Naive thymus-derived CD8-positive, alpha-beta T cell (primary cell): ENCODE measurements around the gene PKIG. TPM values are rescaled to one million over a fixed set of nuclear protein-coding genes. Genes with fewer than 3 reads are reported as not detected.
A peak's percentile ranks its signal among the peaks of the same experiment; 100 is the strongest.
"Not testable (repeated sequence)": the region's sequence is repeated elsewhere in the genome, so short reads cannot be mapped to it uniquely, and the experiment has no call there.

Experiments used
- ATAC-seq, 2 donors: fragments of 150-1000 bp; cut with Tn5 transposase in 1 of 2; sonication (Bioruptor Pico), chemical (Tn5 transposase) in 1 of 2; 1 replicate in 1 of 2; 2 replicates in 1 of 2; pipeline ENCODE4 v1.10.0; 2021; ENCODE audit warnings: mild to moderate bottlenecking in 2 of 2, moderate library complexity in 2 of 2
- POLR2A ChIA-PET: fragments of 350-600 bp; sonication (Branson Sonifier 250); formaldehyde crosslinking; loops from one replicate; lab custom pipeline; 2021; ENCODE audit warnings: antibody characterized with exemption; lab: Charles Lee
- DNase-seq, 10 donors: peaks; one replicate each; pipeline versions ENCODE4 v3.0.0 to v3.0.0-alpha.2; 2020 to 2022
- H3K27ac Mint-ChIP-seq, 10 donors: one replicate each; pipeline ENCODE4 v1.8.0; 2020 to 2022; ENCODE audit warnings: mild to moderate bottlenecking in 10 of 10, mixed read lengths in 10 of 10, moderate library complexity in 4 of 10, inconsistent platforms in 1 of 10
- H3K27me3 Mint-ChIP-seq, 5 donors: one replicate each; pipeline ENCODE4 v1.8.0; 2021 to 2022; ENCODE audit warnings: mixed read lengths in 5 of 5
- H3K36me3 Mint-ChIP-seq, 3 donors: one replicate each; pipeline ENCODE4 v1.8.0; 2020 to 2022; ENCODE audit warnings: mixed read lengths in 3 of 3, mild to moderate bottlenecking in 2 of 3, inconsistent platforms in 1 of 3
- H3K4me1 Mint-ChIP-seq, 4 donors: one replicate each; pipeline ENCODE4 v1.8.0; 2021 to 2022; ENCODE audit warnings: mixed read lengths in 4 of 4
- H3K4me3 Mint-ChIP-seq, 10 donors: one replicate each; pipeline ENCODE4 v1.8.0; 2020 to 2022; ENCODE audit warnings: mild to moderate bottlenecking in 10 of 10, mixed read lengths in 10 of 10, moderate library complexity in 6 of 10, inconsistent platforms in 1 of 10
- H3K9me3 Mint-ChIP-seq, 9 donors: one replicate each; pipeline ENCODE4 v1.8.0; 2020 to 2022; ENCODE audit warnings: mixed read lengths in 9 of 9, mild to moderate bottlenecking in 3 of 9, inconsistent platforms in 1 of 9, moderate library complexity in 1 of 9
- polyA plus RNA-seq, 3 donors: library from polyadenylated mRNA; unstranded; fragments of 300-500 nt; fragmentation: Illumina TruSeq; gene quantifications; one replicate each; pipeline ENCODE4 v1.2.3, GENCODE V29; 2021
- total RNA-seq, 8 experiments: library from RNA in 2 of 8; stranded (reverse) in 2 of 8; gene quantifications; one replicate each; pipeline ENCODE4 v1.2.3 and lab custom pipeline; 2021 to 2026

PKIG gene
- total and polyA plus RNA-seq, 5 experiments from 2014 or later: 6.1 to 9.0 (median 8.1) TPM

DNA sequence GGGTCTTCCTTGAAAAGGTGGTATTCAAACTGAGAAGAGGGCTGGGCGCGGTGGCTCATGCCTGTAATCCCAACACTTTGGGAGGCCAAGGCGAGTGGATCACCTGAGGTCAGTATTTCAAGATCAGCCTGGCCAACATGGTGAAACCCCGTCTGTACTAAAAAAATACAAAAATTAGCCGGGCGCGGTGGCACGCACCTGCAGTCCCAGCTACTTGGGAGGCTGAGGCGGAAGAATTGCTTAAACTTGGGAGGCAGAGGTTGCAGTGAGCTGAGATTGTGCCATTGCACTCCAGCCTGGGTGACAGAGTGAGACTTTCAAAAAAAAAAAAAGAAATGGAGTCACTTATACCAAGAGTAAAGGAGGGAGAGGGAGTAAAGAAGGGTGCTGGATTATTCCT is 5.9 kb downstream of the PKIG start:
- ATAC-seq, H3K9me3 Mint-ChIP-seq, POLR2A ChIA-PET, H3K27me3 Mint-ChIP-seq, DNase-seq: not testable (repeated sequence)
- Mint-ChIP-seq H3K4me1 (peaks cover 0 to 55% (median 0%) of the 10 kb centered on the region in 4 donors), H3K36me3 (peaks cover 0 to 16% (median 12%) of the 10 kb centered on the region in 3 donors), H3K27ac (peak overlapping the region in 1 of 10 donors; percentile 79), H3K4me3 (peak overlapping the region in 1 of 10 donors; percentile 32)

DNA sequence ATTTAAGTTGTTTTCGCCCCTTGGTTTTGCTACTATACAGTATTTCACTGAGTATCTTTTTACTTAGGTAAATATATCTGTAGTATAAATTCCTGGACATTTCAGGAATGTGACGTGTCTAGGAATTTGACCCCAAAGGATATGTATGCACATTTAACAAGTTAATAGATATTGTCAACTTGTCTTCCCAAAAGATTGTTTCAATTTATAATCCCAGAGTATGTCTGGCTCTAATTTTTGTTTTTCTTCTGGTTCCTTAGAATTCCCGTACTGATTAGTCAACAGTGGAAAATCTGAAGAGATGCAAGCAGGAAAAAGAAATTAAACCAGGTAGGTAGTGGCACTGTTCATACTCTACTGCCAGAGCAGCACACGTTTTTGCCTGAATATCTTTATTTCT is 7.2 kb downstream of the PKIG start:
- H3K27me3 Mint-ChIP-seq: no peaks in the 10 kb centered on the region
- H3K4me3 Mint-ChIP-seq: no peak overlapping the region
- peaks cover 0 to 63% (median 0%) of the 10 kb centered on the region in 4 donors for H3K4me1 Mint-ChIP-seq
- ATAC-seq (no peak), DNase-seq (no peak)
- peak overlapping the region in 1 of 10 donors; percentile 43 for H3K27ac Mint-ChIP-seq
- POLR2A ChIA-PET: no interaction called here
- H3K36me3 Mint-ChIP-seq: peaks cover 0 to 16% (median 12%) of the 10 kb centered on the region in 3 donors
- no peaks in the 10 kb centered on the region for H3K9me3 Mint-ChIP-seq

DNA sequence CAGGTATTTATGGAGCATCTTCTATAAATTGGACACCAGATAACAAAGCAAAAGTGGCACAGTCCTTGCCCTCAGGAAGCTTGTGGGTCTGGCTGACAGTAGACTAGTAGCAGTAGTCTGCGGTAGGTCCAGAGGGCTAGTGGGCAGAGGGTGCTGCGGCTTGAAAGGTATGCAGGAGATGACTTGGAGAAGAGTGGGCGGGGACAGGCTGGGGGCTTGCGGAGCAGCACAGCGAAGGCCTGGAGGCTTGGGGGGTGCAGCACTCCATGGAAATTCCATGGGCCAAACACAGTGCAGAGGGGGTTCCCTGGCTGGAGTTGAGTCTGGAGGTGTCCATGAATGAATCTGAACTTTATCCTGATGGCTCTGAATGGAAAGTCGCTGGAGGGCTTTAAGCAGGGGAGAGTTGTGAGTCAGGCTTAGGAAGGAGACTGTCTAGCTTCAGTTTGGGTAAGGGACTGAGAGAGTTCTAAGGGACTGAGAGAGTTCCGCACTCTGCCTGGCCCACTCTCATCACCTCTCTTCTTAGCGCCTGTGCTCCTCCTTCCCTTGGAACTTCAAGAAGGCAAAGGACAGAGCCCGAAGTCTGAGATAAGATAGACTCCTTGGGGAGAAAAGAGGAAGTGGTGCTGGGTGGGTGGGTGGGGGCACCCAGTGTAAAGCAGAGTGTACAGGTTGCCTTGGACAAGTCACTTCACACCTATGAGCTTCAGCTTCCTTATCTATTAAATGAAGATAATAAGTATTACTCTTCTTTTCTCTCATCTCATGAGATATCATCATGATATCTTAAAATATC is 8.8 kb downstream of the PKIG start:
- peaks cover 0 to 63% (median 0%) of the 10 kb centered on the region in 4 donors for H3K4me1 Mint-ChIP-seq
- DNase-seq: no peak
- peaks cover 0 to 16% (median 12%) of the 10 kb centered on the region in 3 donors for H3K36me3 Mint-ChIP-seq
- POLR2A ChIA-PET: interaction anchor here (0.8 kb wide), 1 partner anchor 12 kb away, joined by 4 read pairs; no protein-coding TSS in a partner anchor
- peak overlapping the region in 3 of 10 donors; percentile 9 to 38 (median 27) for H3K27ac Mint-ChIP-seq
- no peak overlapping the region for H3K4me3 Mint-ChIP-seq
- H3K9me3 Mint-ChIP-seq: no peaks in the 10 kb centered on the region
- H3K27me3 Mint-ChIP-seq: no peaks in the 10 kb centered on the region
- ATAC-seq: no peak

DNA sequence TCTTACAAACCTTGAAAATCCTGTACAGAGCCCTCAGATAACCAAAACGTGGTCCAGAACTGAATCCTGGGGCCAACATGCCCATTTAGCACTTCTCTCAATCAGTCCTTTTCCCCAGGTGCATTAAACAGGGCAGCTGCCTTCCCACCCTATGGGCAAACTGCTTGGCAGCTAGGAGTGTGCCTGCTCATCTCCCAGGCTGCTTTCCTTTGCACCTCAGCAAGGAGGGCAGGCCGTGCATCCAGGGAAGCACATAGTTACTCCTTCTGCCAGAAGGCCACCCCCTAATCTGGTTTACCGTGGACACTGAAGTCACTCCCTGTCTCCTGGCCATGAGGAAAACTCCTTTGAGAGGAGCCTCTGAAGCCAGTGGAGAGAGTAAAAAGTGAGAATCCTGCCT is 10.0 kb downstream of the PKIG start:
- no peaks in the 10 kb centered on the region for H3K9me3 Mint-ChIP-seq
- no peaks in the 10 kb centered on the region for H3K27me3 Mint-ChIP-seq
- no peak overlapping the region for H3K4me3 Mint-ChIP-seq
- no peak overlapping the region for H3K27ac Mint-ChIP-seq
- ATAC-seq (no peak), DNase-seq (no peak)
- H3K36me3 Mint-ChIP-seq: peaks cover 0 to 16% (median 12%) of the 10 kb centered on the region in 3 donors
- peaks cover 0 to 63% (median 0%) of the 10 kb centered on the region in 4 donors for H3K4me1 Mint-ChIP-seq
- POLR2A ChIA-PET: no interaction called here

DNA sequence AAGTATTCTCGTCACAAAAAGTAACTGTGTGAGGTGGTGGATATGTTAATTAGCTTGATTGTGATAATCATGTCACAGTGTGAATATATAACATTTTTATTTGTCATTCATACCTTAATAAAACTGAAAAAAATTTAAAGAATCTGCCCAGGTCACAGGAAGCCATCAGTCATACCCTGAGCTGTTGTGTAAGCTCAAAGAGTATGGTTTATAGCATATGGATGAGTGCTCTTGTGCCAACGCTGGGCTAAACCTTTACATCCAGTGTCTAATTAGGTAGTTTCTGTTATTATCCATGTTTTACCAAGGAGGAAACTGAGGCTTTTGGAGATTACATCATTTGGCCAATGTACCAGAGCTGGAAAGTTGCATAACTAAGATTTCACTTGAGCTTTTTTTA is 11.4 kb downstream of the PKIG start:
- peaks cover 8 to 63% (median 11%) of the 10 kb centered on the region in 4 donors for H3K4me1 Mint-ChIP-seq
- peak overlapping the region in 3 of 10 donors; percentile 36 to 63 (median 50) for H3K27ac Mint-ChIP-seq
- POLR2A ChIA-PET: no interaction called here
- ATAC-seq (no peak), DNase-seq (no peak)
- no peaks in the 10 kb centered on the region for H3K9me3 Mint-ChIP-seq
- H3K4me3 Mint-ChIP-seq: no peak overlapping the region
- H3K36me3 Mint-ChIP-seq: peaks cover 0 to 16% (median 12%) of the 10 kb centered on the region in 3 donors
- H3K27me3 Mint-ChIP-seq: no peaks in the 10 kb centered on the region

DNA sequence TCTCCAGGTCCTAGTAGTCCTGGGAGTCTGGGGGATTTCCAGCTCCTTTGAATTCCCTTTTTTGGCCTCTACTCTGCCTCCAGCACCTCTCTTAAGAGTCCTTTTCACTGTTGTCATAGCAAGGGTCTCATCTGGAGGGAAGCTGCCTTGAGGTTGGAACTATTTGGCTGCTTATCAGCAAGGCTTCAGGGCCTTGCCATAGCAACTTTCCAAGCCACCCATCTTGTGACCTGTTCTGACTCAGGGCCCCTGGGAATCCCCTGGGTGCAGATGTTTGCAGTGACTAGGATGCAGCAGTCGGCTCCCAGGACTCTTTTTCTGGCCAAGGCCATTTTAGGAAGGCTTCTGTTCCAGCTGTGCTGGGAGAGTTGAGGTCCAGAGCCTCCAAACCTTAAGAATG is 12.4 kb downstream of the PKIG start:
- DNase-seq (no peak), ATAC-seq (no peak)
- Mint-ChIP-seq H3K4me1 (peaks cover 8 to 68% (median 17%) of the 10 kb centered on the region in 4 donors), H3K4me3 (no peak overlapping the region), H3K36me3 (peaks cover 0 to 15% (median 12%) of the 10 kb centered on the region in 3 donors), H3K9me3 (no peaks in the 10 kb centered on the region), H3K27ac (peak overlapping the region in 4 of 10 donors; percentile 5 to 75 (median 24)), H3K27me3 (no peaks in the 10 kb centered on the region)
- POLR2A ChIA-PET: interaction anchor here (0.7 kb wide), 1 partner anchor 259 kb away, joined by 3 read pairs; no protein-coding TSS in a partner anchor

DNA sequence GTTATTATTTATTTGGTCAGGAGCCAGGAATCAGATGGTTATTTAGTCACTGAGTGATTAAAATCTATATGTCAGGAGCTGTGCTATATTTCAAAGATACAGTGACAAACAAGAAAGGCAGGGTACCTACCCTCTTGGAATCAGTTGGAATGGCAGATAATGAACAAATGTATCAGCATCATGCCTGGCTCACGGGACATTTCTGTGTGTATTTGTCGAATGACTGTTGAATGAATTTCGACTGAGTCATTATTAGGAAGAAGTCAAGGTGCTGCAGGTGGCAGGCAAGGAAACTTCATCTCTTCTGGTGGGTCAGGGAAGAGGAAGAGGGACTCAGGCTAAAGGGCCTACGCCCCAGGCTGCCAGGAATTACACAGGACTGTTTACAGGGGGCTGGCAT is 13.6 kb downstream of the PKIG start:
- Mint-ChIP-seq H3K4me3 (no peak overlapping the region), H3K27me3 (no peaks in the 10 kb centered on the region), H3K4me1 (peaks cover 20 to 76% (median 29%) of the 10 kb centered on the region in 4 donors), H3K27ac (peak overlapping the region in 7 of 10 donors; percentile 24 to 90 (median 38)), H3K9me3 (no peaks in the 10 kb centered on the region), H3K36me3 (peaks cover 0 to 6% (median 6%) of the 10 kb centered on the region in 3 donors)
- POLR2A ChIA-PET: no interaction called here
- ATAC-seq (no peak), DNase-seq (no peak)

DNA sequence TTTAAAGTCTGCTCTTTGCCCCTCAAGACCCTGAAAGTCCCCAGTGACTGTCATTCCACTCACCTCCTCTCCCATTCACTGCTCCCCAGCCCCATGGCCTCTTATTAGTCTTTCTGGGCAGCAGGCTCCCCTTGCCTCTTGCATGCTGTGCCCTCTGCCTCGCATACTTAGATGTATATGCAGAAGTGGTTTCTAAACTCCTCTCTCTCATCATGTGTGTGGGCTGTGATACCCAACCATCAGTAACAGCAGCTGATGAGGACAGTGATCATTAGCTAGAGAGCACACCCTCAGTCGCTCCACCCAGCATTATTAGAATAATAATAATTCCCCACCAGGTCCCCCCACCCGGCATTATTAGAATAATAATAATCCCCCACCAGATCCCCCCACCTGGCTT is 14.5 kb downstream of the PKIG start:
- H3K9me3 Mint-ChIP-seq: no peaks in the 10 kb centered on the region

DNA sequence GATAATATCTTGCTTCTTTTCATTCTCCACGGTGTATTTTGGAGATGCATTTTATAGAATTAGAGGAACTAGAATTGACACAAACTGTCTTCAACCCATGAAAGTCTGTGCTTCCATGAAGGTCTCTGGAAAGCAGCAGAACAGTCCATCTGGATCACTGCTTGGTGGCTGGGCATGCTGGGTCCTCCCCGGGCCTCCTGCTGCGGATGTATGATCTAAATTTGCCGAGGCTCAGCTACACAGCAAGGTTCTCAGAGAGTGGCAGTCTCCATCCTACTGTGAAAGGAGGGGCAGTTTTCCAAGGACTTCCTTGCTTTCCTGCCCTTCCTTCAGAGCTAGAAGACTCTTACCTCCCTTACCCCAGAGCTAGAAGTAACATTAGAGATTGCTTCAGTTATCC is 15.1 kb downstream of the PKIG start:
- POLR2A ChIA-PET: interaction anchor here (1.2 to 2.8 kb wide), 3 partner anchors 12 to 122 kb away, joined by 4 to 12 read pairs (median 6); partner anchors contain the start of gene TTPAL
- Mint-ChIP-seq H3K36me3 (peaks cover 0 to 3% (median 3%) of the 10 kb centered on the region in 3 donors), H3K4me1 (peaks cover 25 to 84% (median 41%) of the 10 kb centered on the region in 4 donors), H3K4me3 (no peak overlapping the region), H3K9me3 (no peaks in the 10 kb centered on the region), H3K27me3 (no peaks in the 10 kb centered on the region), H3K27ac (peak overlapping the region in 7 of 10 donors; percentile 75 to 96 (median 93))
- no peak for DNase-seq
- ATAC-seq: no peak

More for the DNA sequence above, 14.5 kb downstream of the PKIG start:
- Mint-ChIP-seq H3K4me1 (peaks cover 24 to 79% (median 37%) of the 10 kb centered on the region in 4 donors), H3K27me3 (no peaks in the 10 kb centered on the region), H3K36me3 (peaks cover 0 to 3% (median 3%) of the 10 kb centered on the region in 3 donors), H3K27ac (peak overlapping the region in 3 of 10 donors; percentile 60 to 90 (median 69)), H3K4me3 (no peak overlapping the region)
- ATAC-seq (no peak), DNase-seq (no peak)
- POLR2A ChIA-PET: interaction anchor here (2.8 kb wide), 1 partner anchor 13 kb away, joined by 12 read pairs; no protein-coding TSS in a partner anchor

DNA sequence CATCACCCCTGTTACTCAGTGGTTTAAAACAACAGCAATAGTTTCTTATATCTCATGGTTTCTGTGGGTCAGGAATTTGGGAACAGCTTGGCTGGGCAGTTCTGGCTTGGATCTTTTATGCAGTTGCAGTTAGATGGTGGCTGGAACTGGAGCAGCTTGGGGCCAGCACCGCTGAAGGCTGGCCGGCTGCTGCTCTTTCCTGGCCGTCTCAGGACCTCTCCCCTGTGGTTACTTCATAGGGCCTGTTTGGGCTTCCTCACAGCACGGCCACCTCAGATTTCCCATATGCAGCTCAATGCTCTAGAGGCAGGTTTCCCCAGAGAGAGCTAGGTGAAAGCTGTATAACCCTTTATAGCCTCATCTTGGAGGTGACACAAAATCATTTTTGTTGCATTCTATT is 15.6 kb downstream of the PKIG start:
- Mint-ChIP-seq H3K4me1 (peaks cover 25 to 81% (median 41%) of the 10 kb centered on the region in 4 donors), H3K27ac (peak overlapping the region; percentile 87 to 96 (median 93)), H3K36me3 (peaks cover 0 to under 1% (median 0%) of the 10 kb centered on the region in 3 donors), H3K4me3 (peak overlapping the region in 6 of 10 donors; percentile 73 to 78 (median 76)), H3K27me3 (no peaks in the 10 kb centered on the region), H3K9me3 (no peaks in the 10 kb centered on the region)
- DNase-seq: peak in 1 of 10 donors; percentile 21
- POLR2A ChIA-PET: interaction anchor here (0.6 to 2.8 kb wide), 7 partner anchors 8 to 122 kb away, joined by 3 to 12 read pairs (median 4); partner anchors contain the start of gene TTPAL
- peak in 1 of 2 donors; percentile 19 for ATAC-seq

DNA sequence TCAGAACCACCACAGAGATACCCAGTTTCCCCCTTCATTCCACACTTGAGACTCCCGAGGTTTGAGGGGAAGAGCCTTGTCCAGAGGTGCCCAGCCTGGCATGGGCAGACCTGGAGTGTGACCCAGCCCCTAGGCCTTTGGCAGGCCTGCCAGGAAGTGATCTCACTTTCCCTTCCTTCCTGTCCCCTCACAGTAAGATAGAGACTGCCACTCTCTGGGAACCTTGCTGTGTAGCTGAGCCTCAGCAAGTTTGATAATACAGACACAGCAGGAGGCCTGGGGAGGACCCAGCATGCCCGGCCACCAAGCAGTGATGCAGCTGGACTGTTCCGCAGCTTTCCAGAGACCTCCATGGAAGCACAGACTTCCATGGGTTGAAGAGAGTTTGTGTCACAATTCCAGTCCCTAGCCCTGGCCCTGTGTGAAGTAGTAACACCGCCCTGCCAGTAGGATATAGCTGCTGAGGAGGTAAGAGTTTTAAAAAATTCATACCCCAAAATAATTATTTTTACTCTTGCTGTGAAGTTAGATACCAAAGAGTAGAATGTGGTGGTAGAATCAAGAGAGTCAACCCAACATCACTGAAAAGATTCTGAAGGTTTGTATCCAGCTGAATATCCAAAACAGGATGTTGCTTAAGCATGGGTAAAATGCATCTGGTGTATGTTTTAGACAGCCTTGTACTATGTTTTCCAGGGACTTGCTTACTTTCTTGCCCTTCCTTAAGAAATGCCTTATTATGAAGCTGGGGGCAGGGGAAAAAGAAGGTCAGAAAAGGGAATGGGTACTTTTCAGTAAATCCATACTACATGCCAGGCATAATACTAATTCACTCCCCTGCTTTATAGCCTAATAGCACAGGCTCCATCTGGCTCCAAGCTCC is 16.3 kb downstream of the PKIG start:
- Mint-ChIP-seq H3K9me3 (no peaks in the 10 kb centered on the region), H3K4me1 (peaks cover 25 to 76% (median 41%) of the 10 kb centered on the region in 4 donors), H3K27ac (peak overlapping the region; percentile 87 to 96 (median 93)), H3K4me3 (peak overlapping the region; percentile 70 to 86 (median 76)), H3K36me3 (no peaks in the 10 kb centered on the region), H3K27me3 (no peaks in the 10 kb centered on the region)
- ATAC-seq (peak; percentile 80 to 82), DNase-seq (peak in 2 of 10 donors; percentile 22 to 59)
- POLR2A ChIA-PET: interaction anchor here (0.6 to 2.8 kb wide), 9 partner anchors 8 to 123 kb away, joined by 3 to 12 read pairs (median 4); partner anchors contain the start of genes SERINC3 and TTPAL

DNA sequence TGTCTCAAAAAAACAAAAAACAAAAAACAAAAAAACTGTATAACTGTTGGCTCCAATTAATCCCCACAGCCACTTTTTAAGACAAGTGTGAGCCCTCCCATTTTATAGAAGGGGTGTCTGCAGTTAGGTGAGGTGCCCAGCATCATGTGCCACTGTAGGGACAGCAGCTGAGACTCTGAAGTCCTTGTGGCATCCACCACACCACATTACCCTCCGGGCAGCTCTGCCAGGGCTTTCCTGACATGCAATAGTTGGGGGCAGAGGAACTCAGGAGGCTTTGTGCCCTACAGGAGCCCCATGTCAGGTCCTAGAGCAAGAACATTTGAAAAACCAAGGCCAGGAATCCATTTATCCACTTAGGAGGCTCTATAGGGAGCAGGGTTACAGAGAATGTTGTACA is 17.3 kb downstream of the PKIG start:
- Mint-ChIP-seq H3K4me1 (peaks cover 25 to 67% (median 41%) of the 10 kb centered on the region in 4 donors), H3K4me3 (peak overlapping the region in 6 of 10 donors; percentile 9 to 75 (median 24))
- POLR2A ChIA-PET: interaction anchor here (1.1 to 2.8 kb wide), 2 partner anchors 10 to 78 kb away, joined by 3 to 12 read pairs; partner anchors contain the start of gene SERINC3

More for the DNA sequence above, 17.3 kb downstream of the PKIG start:
- Mint-ChIP-seq H3K27ac (peak overlapping the region in 8 of 10 donors; percentile 17 to 87 (median 76)), H3K9me3 (no peaks in the 10 kb centered on the region), H3K27me3 (no peaks in the 10 kb centered on the region), H3K36me3 (no peaks in the 10 kb centered on the region)
- ATAC-seq (no peak), DNase-seq (peak in 1 of 10 donors; percentile 24)
